ENCODE results near the gene TMEFF1. TPM values are rescaled to one million over a fixed set of nuclear protein-coding genes. Genes with fewer than 3 reads are reported as not detected.
A peak's percentile ranks its signal among the peaks of the same experiment; 100 is the strongest.

TMEFF1 gene
- total and polyA plus RNA-seq, 2 experiments from 2014 or later: 22.3 to 34.2 TPM

DNA sequence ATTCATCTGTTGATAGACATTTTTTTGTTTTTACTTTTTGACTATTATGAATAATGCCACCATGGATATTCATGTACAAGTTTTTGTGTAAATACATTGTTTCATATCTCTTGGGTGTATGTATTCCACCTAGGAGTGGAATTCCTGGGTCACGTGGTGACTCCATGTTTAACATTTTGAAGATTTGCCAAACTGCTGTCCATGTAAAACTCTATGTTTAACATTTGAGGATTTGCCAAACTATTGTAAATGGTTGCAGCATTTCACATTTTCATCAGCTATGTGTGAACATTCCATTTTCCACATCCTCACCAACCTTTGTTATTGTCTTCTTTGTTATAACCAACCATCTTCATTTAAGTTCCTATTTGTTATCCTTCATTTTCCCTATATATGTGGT, 12.2 kb downstream of the TMEFF1 start:
- Histone ChIP-seq H3K9me3 (ENCODE audit: low read depth) (no peaks in the 10 kb centered on the region), H3K36me3 (no peaks in the 10 kb centered on the region), H3K4me1 (ENCODE audit: low read depth) (peaks cover 6% of the 10 kb centered on the region), H3K27ac (no peak overlapping the region), H3K27me3 (no peaks in the 10 kb centered on the region), H3K4me3 (no peak overlapping the region)
- DNase-seq (ENCODE audit: low read depth in 1 of 2, low spot score in 1 of 2): no peak
- TF ChIP-seq, protein P1, sequence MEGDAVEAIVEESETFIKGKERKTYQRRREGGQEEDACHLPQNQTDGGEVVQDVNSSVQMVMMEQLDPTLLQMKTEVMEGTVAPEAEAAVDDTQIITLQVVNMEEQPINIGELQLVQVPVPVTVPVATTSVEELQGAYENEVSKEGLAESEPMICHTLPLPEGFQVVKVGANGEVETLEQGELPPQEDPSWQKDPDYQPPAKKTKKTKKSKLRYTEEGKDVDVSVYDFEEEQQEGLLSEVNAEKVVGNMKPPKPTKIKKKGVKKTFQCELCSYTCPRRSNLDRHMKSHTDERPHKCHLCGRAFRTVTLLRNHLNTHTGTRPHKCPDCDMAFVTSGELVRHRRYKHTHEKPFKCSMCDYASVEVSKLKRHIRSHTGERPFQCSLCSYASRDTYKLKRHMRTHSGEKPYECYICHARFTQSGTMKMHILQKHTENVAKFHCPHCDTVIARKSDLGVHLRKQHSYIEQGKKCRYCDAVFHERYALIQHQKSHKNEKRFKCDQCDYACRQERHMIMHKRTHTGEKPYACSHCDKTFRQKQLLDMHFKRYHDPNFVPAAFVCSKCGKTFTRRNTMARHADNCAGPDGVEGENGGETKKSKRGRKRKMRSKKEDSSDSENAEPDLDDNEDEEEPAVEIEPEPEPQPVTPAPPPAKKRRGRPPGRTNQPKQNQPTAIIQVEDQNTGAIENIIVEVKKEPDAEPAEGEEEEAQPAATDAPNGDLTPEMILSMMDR (IDR thresholded peaks at IDR 0.05; ENCODE audit: low read depth, low read length): no peak

DNA sequence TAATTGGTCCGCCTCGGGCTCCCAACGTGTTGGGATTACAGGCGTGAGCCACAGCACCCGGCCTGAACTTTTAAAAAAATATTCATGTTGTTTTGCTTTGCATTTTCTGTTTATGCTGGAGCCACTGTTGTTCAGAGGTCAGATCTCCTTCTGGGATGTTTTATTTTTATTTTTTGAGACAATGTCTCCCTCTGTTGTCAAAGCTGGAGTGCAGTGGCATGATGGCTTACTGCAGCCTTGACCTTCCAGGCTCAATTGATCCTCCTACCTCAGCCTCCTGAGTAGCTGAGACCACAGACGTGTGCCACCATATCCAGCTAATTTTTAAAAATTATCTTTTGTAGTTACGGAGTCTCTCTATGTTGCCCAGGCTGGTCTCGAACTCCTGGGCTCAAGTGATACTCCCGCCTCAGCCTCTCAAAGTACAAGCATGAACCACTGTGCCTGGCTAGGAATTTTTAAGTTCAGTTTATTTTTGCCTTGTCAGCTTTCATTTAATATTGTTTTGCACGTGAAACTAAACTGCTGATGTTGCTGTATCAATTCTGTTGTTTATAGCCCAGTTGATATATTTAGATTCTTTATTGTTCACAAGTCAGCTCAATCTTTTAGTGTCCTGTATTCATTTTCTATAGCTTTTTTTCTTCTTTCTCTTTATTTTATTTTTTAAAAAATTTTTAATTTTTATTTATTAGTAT, 13.7 kb downstream of the TMEFF1 start:
- peaks cover 6% of the 10 kb centered on the region for H3K4me1 ChIP-seq (ENCODE audit: low read depth)
- no peak overlapping the region for H3K4me3 ChIP-seq
- H3K27me3 ChIP-seq: no peaks in the 10 kb centered on the region
- TF ChIP-seq, protein P1 (IDR thresholded peaks at IDR 0.05; ENCODE audit: low read depth, low read length): no peak
- no peak for DNase-seq (ENCODE audit: low read depth in 1 of 2, low spot score in 1 of 2)
- no peak overlapping the region for H3K27ac ChIP-seq
- no peaks in the 10 kb centered on the region for H3K9me3 ChIP-seq (ENCODE audit: low read depth)
- H3K36me3 ChIP-seq: no peaks in the 10 kb centered on the region

DNA sequence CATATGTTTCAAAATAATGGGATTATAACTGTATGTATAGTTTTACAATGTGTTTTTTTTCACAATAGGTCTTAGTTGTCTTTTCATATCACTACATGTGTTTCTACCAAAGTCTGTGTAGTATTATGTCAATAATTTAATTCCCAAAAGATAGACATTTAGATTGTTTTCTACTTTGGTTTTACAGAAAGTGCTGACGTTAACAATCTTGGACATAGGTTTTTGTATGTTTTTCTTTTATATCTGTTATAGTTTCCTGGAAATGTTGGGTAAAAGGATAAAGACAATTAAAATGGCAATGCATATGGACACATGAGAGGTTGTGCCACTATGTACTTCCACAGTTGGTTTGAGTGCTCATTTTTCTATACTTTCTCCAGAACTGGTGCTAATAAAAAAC, 15.2 kb downstream of the TMEFF1 start:
- peaks cover 6% of the 10 kb centered on the region for H3K4me1 ChIP-seq (ENCODE audit: low read depth)
- DNase-seq (ENCODE audit: low read depth in 1 of 2, low spot score in 1 of 2): no peak
- no peaks in the 10 kb centered on the region for H3K9me3 ChIP-seq (ENCODE audit: low read depth)
- H3K36me3 ChIP-seq: no peaks in the 10 kb centered on the region
- TF ChIP-seq, protein P1 (IDR thresholded peaks at IDR 0.05; ENCODE audit: low read depth, low read length): no peak
- H3K27me3 ChIP-seq: no peaks in the 10 kb centered on the region
- no peak overlapping the region for H3K4me3 ChIP-seq
- H3K27ac ChIP-seq: no peak overlapping the region

- H3K4me3 ChIP-seq: no peak overlapping the region
- peak overlapping the region; percentile 46 for H3K27ac ChIP-seq
- TF ChIP-seq, protein P1 (IDR thresholded peaks at IDR 0.05; ENCODE audit: low read depth, low read length): no peak
- peaks cover 6% of the 10 kb centered on the region for H3K4me1 ChIP-seq (ENCODE audit: low read depth)
- H3K36me3 ChIP-seq: no peaks in the 10 kb centered on the region
- peak in 1 of 2 donors; percentile 3 for DNase-seq (ENCODE audit: low read depth in 1 of 2, low spot score in 1 of 2)
- H3K27me3 ChIP-seq: no peaks in the 10 kb centered on the region
- H3K9me3 ChIP-seq (ENCODE audit: low read depth): no peaks in the 10 kb centered on the region
These were observed 16.9 kb downstream of the TMEFF1 start for GRCh38 chr9:100489836-100490235.

GRCh38 chr9:100492952-100493351, 20.0 kb downstream of the TMEFF1 start:
- Histone ChIP-seq H3K9me3 (ENCODE audit: low read depth) (no peaks in the 10 kb centered on the region), H3K4me1 (ENCODE audit: low read depth) (peaks cover 9% of the 10 kb centered on the region), H3K4me3 (no peak overlapping the region), H3K36me3 (no peaks in the 10 kb centered on the region), H3K27me3 (no peaks in the 10 kb centered on the region), H3K27ac (peak overlapping the region; percentile 34)
- TF ChIP-seq, protein P1 (IDR thresholded peaks at IDR 0.05; ENCODE audit: low read depth, low read length): peak; percentile 32
- DNase-seq (ENCODE audit: low read depth in 1 of 2, low spot score in 1 of 2): peak in 1 of 2 donors; percentile 63

Measured in cardiac muscle cell (in vitro differentiated cells and primary cell).